Peyer's patch (tissue), 4 donors: ENCODE measurements around the gene GLIS1. TPM values are rescaled to one million over a fixed set of nuclear protein-coding genes. Genes with fewer than 3 reads are reported as not detected.

Source experiments
- DNase-seq, 3 donors: peaks; one replicate each; pipeline ENCODE4 v3.0.0-alpha.2; 2017 to 2019
- H3K27ac ChIP-seq, 4 donors: fragments of 200-600 bp; sonication (generic); one replicate each; pipeline ENCODE4 v1.5.1; 2016 to 2019
- H3K27me3 ChIP-seq, 2 donors: fragments of 200-600 bp; sonication (generic); one replicate each; pipeline ENCODE4 v1.5.1; 2019
- H3K36me3 ChIP-seq, 3 donors: fragments of 200-600 bp; sonication (generic); one replicate each; pipeline ENCODE4 v1.5.1; 2016 to 2019
- H3K4me1 ChIP-seq, 4 donors: fragments of 200-600 bp; sonication (generic); one replicate each; pipeline ENCODE4 v1.5.1; 2016 to 2019
- H3K4me3 ChIP-seq, 4 donors: fragments of 200-600 bp; sonication (generic); 1 replicate in 3 of 4; 2 replicates in 1 of 4; pipeline ENCODE4 v1.5.1; 2016 to 2019; ENCODE audit warnings: mild to moderate bottlenecking in 1 of 4
- H3K9me3 ChIP-seq, 4 donors: fragments of 200-600 bp; sonication (generic); one replicate each; pipeline ENCODE4 v1.5.1; 2016 to 2019; ENCODE audit warnings: mild to moderate bottlenecking in 1 of 4
- POLR2A ChIP-seq, 2 donors: fragments of 450-650 bp; IDR thresholded peaks; one replicate each; pipeline ENCODE4 v1.5.1; 2017; ENCODE audit warnings: antibody characterized with exemption in 2 of 2, mild to moderate bottlenecking in 2 of 2, moderate library complexity in 2 of 2
- total RNA-seq, 4 donors: library from RNA; depleted of rRNA; stranded (reverse); fragments of >200 nt; gene quantifications; one replicate each; pipeline ENCODE4 v1.1.0, GENCODE V29; 2016
- TF ChIP-seq, protein P1 (sequence below), 6 experiments: fragments of 450-650 bp in 4 of 6; fragments of 200-600 bp in 2 of 6; sonication (generic) in 1 of 6; IDR thresholded peaks; one replicate each; pipeline ENCODE4 v1.5.1; 2017 to 2019; ENCODE audit warnings: antibody characterized with exemption in 6 of 6, mild to moderate bottlenecking in 3 of 6, moderate library complexity in 1 of 6

The GLIS1 gene
- total RNA-seq, 4 donors from 2014 or later, result 0.54 to 1.7 (median 0.66) TPM; not detected in 1

DNA sequence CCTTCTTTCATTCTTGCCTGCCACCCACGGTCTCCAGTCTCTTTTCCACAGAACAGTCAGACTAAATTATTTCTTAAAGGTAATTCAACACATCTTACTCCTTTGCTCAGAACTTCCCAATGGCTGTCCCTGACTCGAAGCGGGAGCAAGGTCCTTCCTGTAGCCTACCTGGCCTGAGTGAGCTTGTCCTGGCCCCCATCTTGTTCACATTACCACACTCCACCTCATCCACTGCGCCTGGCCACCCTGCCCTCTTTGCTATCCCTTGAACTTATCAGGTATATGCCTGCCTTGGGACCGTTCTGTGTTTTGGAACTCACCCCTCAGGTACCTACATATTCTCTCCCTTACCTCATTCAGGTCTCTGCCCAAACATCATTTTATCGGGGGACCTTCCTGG, 13.3 kb upstream of the GLIS1 start:
- no peak for DNase-seq
- H3K9me3 ChIP-seq, result no peaks in the 10 kb centered on the region
- H3K36me3 ChIP-seq, result no peaks in the 10 kb centered on the region
- no peaks in the 10 kb centered on the region for H3K4me1 ChIP-seq
- H3K4me3 ChIP-seq, result no peak overlapping the region
- no peak for TF ChIP-seq POLR2A (IDR thresholded peaks at IDR 0.05)
- TF ChIP-seq, protein P1, sequence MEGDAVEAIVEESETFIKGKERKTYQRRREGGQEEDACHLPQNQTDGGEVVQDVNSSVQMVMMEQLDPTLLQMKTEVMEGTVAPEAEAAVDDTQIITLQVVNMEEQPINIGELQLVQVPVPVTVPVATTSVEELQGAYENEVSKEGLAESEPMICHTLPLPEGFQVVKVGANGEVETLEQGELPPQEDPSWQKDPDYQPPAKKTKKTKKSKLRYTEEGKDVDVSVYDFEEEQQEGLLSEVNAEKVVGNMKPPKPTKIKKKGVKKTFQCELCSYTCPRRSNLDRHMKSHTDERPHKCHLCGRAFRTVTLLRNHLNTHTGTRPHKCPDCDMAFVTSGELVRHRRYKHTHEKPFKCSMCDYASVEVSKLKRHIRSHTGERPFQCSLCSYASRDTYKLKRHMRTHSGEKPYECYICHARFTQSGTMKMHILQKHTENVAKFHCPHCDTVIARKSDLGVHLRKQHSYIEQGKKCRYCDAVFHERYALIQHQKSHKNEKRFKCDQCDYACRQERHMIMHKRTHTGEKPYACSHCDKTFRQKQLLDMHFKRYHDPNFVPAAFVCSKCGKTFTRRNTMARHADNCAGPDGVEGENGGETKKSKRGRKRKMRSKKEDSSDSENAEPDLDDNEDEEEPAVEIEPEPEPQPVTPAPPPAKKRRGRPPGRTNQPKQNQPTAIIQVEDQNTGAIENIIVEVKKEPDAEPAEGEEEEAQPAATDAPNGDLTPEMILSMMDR (IDR thresholded peaks at IDR 0.05), result no peak
- no peak overlapping the region for H3K27ac ChIP-seq
- H3K27me3 ChIP-seq, result no peaks in the 10 kb centered on the region

DNA sequence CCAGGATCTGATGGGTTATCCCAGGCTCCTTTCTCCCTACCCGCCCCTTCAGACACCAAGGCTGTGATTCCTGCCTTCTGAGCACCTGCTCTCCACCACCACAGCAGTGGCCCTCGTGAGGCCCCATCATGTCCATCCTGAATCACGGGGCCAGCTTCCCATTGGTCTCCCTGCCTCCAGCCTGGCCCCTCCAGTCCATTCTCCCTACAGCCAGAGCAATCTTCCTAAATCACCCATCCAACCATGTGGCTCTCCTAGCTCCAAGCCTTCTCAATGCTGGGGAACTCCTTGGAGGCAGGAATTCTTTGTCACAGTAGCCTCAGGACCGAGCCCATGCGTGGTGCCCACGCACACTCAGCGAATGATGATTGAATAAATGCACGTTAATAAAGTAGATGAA, 8.9 kb upstream of the GLIS1 start:
- DNase-seq, result no peak
- Histone ChIP-seq H3K27ac (no peak overlapping the region), H3K36me3 (no peaks in the 10 kb centered on the region), H3K4me3 (no peak overlapping the region), H3K9me3 (no peaks in the 10 kb centered on the region), H3K4me1 (no peaks in the 10 kb centered on the region), H3K27me3 (no peaks in the 10 kb centered on the region)
- TF ChIP-seq, protein P1 (IDR thresholded peaks at IDR 0.05), result no peak
- no peak for TF ChIP-seq POLR2A (IDR thresholded peaks at IDR 0.05)

DNA sequence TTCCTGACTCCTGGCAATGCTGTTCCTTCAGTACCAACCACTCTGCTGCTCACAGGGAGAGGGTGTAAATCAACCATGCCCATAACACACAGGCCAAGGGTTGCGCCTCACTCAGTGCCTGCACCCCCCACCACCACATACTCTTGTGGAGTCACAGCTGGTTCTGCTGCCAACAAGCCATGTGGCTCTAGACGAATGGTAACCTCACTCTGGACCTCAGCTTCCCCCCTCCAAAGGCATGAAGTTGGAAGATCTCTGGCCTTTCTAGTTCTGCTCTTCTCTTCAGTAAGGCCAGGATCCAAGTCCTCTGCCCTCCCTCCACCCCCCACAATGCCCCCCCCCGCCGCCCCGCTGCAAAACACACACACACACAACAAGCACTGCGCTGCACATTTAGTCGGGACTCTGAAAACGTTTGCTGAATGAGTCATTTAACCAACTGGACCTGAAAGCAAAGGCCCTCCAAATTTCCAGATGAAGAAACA, 1.7 kb upstream of the GLIS1 start:
- H3K9me3 ChIP-seq, result no peaks in the 10 kb centered on the region
- no peak overlapping the region for H3K27ac ChIP-seq
- TF ChIP-seq POLR2A (IDR thresholded peaks at IDR 0.05), result no peak
- TF ChIP-seq, protein P1 (IDR thresholded peaks at IDR 0.05), result no peak
- peaks cover 0 to 24% (median 10%) of the 10 kb centered on the region in 4 donors for H3K4me1 ChIP-seq
- H3K27me3 ChIP-seq, result peaks cover 0 to 10% of the 10 kb centered on the region in 2 donors
- H3K36me3 ChIP-seq, result no peaks in the 10 kb centered on the region
- DNase-seq, result no peak
- no peak overlapping the region for H3K4me3 ChIP-seq

DNA sequence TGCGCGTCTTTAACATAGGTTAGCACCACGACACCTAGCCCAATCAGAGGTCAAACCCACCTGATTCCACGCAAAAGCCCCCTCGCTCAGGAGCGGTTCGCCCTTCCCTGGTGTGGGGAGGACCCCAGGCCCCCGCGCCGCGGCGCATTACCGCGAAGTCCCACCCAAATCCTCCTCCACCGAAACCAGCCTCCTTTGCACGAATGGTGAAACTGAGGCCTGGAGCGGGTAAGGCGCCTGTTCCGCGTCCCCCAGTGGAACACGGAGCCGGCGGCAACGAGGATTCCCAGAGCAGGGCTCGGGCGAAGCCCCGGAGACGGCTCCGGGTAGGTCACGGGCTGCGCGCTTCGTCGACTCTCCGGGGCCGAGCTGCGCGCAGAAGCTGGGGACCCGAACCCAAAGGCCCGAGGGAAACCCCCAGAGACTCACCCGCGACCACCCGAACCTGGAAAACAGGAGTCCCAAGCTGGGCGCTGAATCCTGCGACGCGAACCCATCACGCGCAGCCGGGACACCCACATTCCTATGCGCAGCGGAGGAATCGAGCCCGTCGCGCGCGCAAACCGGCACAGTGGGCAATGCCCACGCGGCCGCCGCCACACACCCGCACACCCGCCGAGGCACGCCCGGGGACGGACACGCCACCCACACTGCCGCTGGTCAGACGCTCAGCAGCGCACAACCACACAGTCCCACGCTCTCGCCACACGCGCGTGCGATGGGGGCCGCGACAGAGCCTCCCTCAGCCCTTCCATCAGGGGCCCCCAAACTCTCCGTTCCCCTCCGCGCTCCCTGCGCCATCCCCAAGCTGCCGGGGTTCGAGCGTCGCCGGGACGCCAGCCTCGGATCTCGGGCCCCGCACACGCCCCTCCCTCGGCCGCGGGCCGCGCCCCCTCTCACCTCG, 507 bp downstream of the GLIS1 start:
- H3K4me3 ChIP-seq, result peak overlapping the region; percentile 35 to 65 (median 58)
- H3K4me1 ChIP-seq, result peaks cover 0 to 24% (median 10%) of the 10 kb centered on the region in 4 donors
- H3K27ac ChIP-seq, result no peak overlapping the region
- DNase-seq, result peak in 1 of 3 donors; percentile 55
- H3K36me3 ChIP-seq, result no peaks in the 10 kb centered on the region
- TF ChIP-seq, protein P1 (IDR thresholded peaks at IDR 0.05), result no peak
- TF ChIP-seq POLR2A (IDR thresholded peaks at IDR 0.05), result no peak
- peaks cover 0 to 10% of the 10 kb centered on the region in 2 donors for H3K27me3 ChIP-seq
- no peaks in the 10 kb centered on the region for H3K9me3 ChIP-seq

DNA sequence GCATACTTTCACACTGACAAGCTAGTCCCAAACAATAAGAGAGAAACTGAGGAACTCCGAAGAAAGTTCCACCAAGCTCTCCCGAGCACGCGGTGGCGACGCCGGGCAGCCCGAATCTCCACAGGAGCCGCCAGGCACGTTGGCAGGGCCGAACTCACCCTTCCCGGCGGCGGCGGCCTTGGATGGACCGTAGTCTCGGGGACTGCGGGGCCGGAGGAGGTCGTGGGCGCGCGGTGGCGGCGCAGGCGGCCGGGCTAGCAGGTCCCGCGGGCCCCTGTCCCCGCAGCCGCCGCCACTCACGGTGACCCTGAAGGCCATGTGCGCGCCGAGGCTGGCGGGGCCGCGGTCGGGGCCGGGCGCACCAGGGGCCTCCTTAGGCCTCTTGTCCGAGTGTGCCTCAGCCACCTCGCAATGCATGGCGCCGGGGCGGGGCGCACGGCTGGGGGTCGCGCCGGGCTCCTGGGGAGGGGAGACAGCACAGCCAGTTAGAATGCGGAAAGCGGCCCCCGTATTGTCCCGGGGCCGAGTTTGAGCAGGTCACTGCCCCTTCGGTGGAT, 1.2 kb downstream of the GLIS1 start:
- Histone ChIP-seq H3K4me3 (peak overlapping the region; percentile 35 to 65 (median 58)), H3K4me1 (peaks cover 0 to 24% (median 10%) of the 10 kb centered on the region in 4 donors), H3K27ac (no peak overlapping the region), H3K9me3 (no peaks in the 10 kb centered on the region), H3K27me3 (peaks cover 0 to 10% of the 10 kb centered on the region in 2 donors), H3K36me3 (no peaks in the 10 kb centered on the region)
- DNase-seq, result no peak
- TF ChIP-seq POLR2A (IDR thresholded peaks at IDR 0.05), result no peak
- TF ChIP-seq, protein P1 (IDR thresholded peaks at IDR 0.05), result no peak
